ENCODE data around the gene DUS4L. TPM values are rescaled to one million over a fixed set of nuclear protein-coding genes. Genes with fewer than 3 reads are reported as not detected.

The DUS4L gene
- total RNA-seq, 1 experiment from 2014 or later: 15.3 TPM

DNA sequence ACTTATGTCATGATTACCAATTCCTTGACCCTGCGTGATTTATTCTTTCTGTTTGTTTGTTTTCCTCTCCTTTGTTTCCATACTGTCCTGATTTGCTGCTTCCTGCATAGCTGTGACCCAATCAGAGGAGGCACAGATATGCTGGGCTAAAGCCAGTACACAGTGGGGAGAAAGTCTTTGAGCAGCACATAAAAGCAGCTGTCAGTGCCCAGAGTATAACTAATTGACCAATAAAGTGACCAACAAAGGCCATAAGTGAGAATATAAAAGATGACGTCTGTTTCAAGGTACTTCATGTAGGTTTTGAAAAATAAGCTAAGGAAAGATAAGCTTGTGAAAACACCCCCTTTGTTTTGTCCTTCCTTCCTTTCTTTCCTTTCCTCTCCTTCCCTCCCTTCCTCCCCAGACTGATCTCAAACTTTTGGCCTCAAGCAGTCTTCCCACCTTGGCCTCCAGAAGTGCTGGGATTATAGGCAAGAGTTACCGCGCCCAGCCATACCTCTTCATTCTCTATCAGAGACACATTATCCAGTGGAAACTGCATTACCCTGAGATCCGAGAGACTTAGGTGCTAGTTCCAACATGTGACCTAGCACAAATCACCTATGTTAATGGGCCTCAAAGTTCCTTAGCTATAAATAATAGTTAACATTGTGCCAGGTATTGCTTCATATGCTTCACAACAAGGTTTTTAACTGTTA is 33.3 kb downstream of the DUS4L start (continued):
- TF ChIP-seq, protein P1, sequence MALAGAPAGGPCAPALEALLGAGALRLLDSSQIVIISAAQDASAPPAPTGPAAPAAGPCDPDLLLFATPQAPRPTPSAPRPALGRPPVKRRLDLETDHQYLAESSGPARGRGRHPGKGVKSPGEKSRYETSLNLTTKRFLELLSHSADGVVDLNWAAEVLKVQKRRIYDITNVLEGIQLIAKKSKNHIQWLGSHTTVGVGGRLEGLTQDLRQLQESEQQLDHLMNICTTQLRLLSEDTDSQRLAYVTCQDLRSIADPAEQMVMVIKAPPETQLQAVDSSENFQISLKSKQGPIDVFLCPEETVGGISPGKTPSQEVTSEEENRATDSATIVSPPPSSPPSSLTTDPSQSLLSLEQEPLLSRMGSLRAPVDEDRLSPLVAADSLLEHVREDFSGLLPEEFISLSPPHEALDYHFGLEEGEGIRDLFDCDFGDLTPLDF (CRISPR knock-in tag; IDR thresholded peaks at IDR 0.05): no peak
- TF ChIP-seq, protein P2, sequence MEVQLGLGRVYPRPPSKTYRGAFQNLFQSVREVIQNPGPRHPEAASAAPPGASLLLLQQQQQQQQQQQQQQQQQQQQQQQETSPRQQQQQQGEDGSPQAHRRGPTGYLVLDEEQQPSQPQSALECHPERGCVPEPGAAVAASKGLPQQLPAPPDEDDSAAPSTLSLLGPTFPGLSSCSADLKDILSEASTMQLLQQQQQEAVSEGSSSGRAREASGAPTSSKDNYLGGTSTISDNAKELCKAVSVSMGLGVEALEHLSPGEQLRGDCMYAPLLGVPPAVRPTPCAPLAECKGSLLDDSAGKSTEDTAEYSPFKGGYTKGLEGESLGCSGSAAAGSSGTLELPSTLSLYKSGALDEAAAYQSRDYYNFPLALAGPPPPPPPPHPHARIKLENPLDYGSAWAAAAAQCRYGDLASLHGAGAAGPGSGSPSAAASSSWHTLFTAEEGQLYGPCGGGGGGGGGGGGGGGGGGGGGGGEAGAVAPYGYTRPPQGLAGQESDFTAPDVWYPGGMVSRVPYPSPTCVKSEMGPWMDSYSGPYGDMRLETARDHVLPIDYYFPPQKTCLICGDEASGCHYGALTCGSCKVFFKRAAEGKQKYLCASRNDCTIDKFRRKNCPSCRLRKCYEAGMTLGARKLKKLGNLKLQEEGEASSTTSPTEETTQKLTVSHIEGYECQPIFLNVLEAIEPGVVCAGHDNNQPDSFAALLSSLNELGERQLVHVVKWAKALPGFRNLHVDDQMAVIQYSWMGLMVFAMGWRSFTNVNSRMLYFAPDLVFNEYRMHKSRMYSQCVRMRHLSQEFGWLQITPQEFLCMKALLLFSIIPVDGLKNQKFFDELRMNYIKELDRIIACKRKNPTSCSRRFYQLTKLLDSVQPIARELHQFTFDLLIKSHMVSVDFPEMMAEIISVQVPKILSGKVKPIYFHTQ (CRISPR knock-in tag; IDR thresholded peaks at IDR 0.05): no peak

DNA sequence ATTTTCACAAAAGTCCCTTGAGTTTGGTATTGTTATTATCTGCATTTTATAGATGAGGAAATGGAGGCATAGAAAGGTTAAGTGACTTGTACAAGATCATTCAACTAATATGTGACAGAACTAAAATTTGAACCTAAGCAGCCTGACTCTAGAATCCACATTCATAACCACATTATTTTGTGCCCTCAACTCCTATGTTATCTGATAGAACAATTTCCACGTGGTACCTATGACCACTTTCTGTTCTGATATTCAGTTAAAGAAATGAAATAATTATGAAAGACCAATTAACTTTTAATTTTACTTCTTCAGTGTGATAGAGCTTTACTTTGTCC is 33.8 kb downstream of the DUS4L start:
- Mint-ChIP-seq H3K4me3 (no peak overlapping the region), H3K9me3 (no peaks in the 10 kb centered on the region), H3K4me1 (peaks cover 6% of the 10 kb centered on the region), H3K36me3 (peaks cover 5% of the 10 kb centered on the region; the same call in 1 of the 2 replicates), H3K27me3 (ENCODE audit: low read depth) (no peaks in the 10 kb centered on the region), H3K27ac (no peak overlapping the region)
- ChIA-PET POLR2A (no interaction called here), CTCF (interaction anchor here (1.3 kb wide), 1 partner anchor 135 kb away, joined by 3 read pairs; no protein-coding TSS in a partner anchor)
- DNase-seq (ENCODE audit: low spot score) (no peak), ATAC-seq (no peak)
- no peak for TF ChIP-seq KAT7 (CRISPR knock-in tag; IDR thresholded peaks at IDR 0.05; ENCODE audit: borderline replicate concordance)
- no peak for TF ChIP-seq ETV6 (CRISPR knock-in tag; IDR thresholded peaks at IDR 0.05)
- TF ChIP-seq GABPB1 (CRISPR knock-in tag; IDR thresholded peaks at IDR 0.05): no peak
- no peak for TF ChIP-seq NR2C2 (CRISPR knock-in tag; IDR thresholded peaks at IDR 0.05)
- TF ChIP-seq, protein P3, sequence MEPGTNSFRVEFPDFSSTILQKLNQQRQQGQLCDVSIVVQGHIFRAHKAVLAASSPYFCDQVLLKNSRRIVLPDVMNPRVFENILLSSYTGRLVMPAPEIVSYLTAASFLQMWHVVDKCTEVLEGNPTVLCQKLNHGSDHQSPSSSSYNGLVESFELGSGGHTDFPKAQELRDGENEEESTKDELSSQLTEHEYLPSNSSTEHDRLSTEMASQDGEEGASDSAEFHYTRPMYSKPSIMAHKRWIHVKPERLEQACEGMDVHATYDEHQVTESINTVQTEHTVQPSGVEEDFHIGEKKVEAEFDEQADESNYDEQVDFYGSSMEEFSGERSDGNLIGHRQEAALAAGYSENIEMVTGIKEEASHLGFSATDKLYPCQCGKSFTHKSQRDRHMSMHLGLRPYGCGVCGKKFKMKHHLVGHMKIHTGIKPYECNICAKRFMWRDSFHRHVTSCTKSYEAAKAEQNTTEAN (CRISPR knock-in tag; IDR thresholded peaks at IDR 0.05): no peak
- TF ChIP-seq, protein P4, sequence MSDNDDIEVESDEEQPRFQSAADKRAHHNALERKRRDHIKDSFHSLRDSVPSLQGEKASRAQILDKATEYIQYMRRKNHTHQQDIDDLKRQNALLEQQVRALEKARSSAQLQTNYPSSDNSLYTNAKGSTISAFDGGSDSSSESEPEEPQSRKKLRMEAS (CRISPR knock-in tag; IDR thresholded peaks at IDR 0.05): no peak
- no peak for TF ChIP-seq ZNF138 (CRISPR knock-in tag; conservative IDR thresholded peaks at IDR 0.05)
- TF ChIP-seq RELA (CRISPR knock-in tag; IDR thresholded peaks at IDR 0.05; ENCODE audit: borderline replicate concordance): no peak
- TF ChIP-seq, protein P5, sequence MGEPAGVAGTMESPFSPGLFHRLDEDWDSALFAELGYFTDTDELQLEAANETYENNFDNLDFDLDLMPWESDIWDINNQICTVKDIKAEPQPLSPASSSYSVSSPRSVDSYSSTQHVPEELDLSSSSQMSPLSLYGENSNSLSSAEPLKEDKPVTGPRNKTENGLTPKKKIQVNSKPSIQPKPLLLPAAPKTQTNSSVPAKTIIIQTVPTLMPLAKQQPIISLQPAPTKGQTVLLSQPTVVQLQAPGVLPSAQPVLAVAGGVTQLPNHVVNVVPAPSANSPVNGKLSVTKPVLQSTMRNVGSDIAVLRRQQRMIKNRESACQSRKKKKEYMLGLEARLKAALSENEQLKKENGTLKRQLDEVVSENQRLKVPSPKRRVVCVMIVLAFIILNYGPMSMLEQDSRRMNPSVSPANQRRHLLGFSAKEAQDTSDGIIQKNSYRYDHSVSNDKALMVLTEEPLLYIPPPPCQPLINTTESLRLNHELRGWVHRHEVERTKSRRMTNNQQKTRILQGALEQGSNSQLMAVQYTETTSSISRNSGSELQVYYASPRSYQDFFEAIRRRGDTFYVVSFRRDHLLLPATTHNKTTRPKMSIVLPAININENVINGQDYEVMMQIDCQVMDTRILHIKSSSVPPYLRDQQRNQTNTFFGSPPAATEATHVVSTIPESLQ (CRISPR knock-in tag; IDR thresholded peaks at IDR 0.05): no peak
- TF ChIP-seq ZNF396 (CRISPR knock-in tag; IDR thresholded peaks at IDR 0.05; ENCODE audit: borderline replicate concordance): no peak
- TF ChIP-seq TEAD4 (CRISPR knock-in tag; IDR thresholded peaks at IDR 0.05): no peak
- TF ChIP-seq JUN (CRISPR knock-in tag; IDR thresholded peaks at IDR 0.05): no peak
- TF ChIP-seq, protein P6, sequence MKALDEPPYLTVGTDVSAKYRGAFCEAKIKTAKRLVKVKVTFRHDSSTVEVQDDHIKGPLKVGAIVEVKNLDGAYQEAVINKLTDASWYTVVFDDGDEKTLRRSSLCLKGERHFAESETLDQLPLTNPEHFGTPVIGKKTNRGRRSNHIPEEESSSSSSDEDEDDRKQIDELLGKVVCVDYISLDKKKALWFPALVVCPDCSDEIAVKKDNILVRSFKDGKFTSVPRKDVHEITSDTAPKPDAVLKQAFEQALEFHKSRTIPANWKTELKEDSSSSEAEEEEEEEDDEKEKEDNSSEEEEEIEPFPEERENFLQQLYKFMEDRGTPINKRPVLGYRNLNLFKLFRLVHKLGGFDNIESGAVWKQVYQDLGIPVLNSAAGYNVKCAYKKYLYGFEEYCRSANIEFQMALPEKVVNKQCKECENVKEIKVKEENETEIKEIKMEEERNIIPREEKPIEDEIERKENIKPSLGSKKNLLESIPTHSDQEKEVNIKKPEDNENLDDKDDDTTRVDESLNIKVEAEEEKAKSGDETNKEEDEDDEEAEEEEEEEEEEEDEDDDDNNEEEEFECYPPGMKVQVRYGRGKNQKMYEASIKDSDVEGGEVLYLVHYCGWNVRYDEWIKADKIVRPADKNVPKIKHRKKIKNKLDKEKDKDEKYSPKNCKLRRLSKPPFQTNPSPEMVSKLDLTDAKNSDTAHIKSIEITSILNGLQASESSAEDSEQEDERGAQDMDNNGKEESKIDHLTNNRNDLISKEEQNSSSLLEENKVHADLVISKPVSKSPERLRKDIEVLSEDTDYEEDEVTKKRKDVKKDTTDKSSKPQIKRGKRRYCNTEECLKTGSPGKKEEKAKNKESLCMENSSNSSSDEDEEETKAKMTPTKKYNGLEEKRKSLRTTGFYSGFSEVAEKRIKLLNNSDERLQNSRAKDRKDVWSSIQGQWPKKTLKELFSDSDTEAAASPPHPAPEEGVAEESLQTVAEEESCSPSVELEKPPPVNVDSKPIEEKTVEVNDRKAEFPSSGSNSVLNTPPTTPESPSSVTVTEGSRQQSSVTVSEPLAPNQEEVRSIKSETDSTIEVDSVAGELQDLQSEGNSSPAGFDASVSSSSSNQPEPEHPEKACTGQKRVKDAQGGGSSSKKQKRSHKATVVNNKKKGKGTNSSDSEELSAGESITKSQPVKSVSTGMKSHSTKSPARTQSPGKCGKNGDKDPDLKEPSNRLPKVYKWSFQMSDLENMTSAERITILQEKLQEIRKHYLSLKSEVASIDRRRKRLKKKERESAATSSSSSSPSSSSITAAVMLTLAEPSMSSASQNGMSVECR (CRISPR knock-in tag; IDR thresholded peaks at IDR 0.05; ENCODE audit: borderline replicate concordance): no peak
